Activated CD8-positive, alpha-beta T cell treated with anti-CD3 and anti-CD28 coated beads, Interleukin-2, amount 10 ng/mL, durations not matched to agents 7 days and 5 days (primary cell): ENCODE measurements around the gene GRM6. TPM values are rescaled to one million over a fixed set of nuclear protein-coding genes. Genes with fewer than 3 reads are reported as not detected.

Experiments
- ATAC-seq: fragments of 150-1000 bp; cut with Tn5 transposase; one replicate; pipeline ENCODE4 v1.10.0; 2021; ENCODE audit warnings: moderate library complexity
- CTCF ChIA-PET: fragments of 350-600 bp; sonication (Branson Sonifier 250); formaldehyde crosslinking; loops from one replicate; lab custom pipeline; 2021; ENCODE audit warnings: antibody characterized with exemption; lab: Charles Lee
- POLR2A ChIA-PET: fragments of 350-600 bp; sonication (Branson Sonifier 250); formaldehyde crosslinking; loops from one replicate; lab custom pipeline; 2021; ENCODE audit warnings: antibody characterized with exemption; lab: Charles Lee
- DNase-seq: peaks from one replicate; pipeline ENCODE4 v3.0.0-alpha.2; 2020
- H3K27ac Mint-ChIP-seq: one replicate; pipeline ENCODE4 v1.8.0; 2021; ENCODE audit warnings: mild to moderate bottlenecking, mixed read lengths
- H3K27me3 Mint-ChIP-seq: one replicate; pipeline ENCODE4 v1.8.0; 2021; ENCODE audit warnings: low read depth, mixed read lengths
- H3K36me3 Mint-ChIP-seq: one replicate; pipeline ENCODE4 v1.8.0; 2021; ENCODE audit warnings: low read depth, mixed read lengths
- H3K4me1 Mint-ChIP-seq: one replicate; pipeline ENCODE4 v1.8.0; 2021; ENCODE audit warnings: low read depth, mixed read lengths
- H3K4me3 Mint-ChIP-seq: one replicate; pipeline ENCODE4 v1.8.0; 2021; ENCODE audit warnings: mild to moderate bottlenecking, mixed read lengths
- H3K9me3 Mint-ChIP-seq: one replicate; pipeline ENCODE4 v1.8.0; 2022; ENCODE audit warnings: mixed read lengths; ENCODE audit not compliant: insufficient read depth
- total RNA-seq, 2 experiments: library from RNA; stranded (reverse); gene quantifications; one replicate each; pipeline ENCODE4 v1.2.3, GENCODE V29; 2021

GRM6 gene
- total RNA-seq, 2 experiments from 2014 or later, result not detected

DNA sequence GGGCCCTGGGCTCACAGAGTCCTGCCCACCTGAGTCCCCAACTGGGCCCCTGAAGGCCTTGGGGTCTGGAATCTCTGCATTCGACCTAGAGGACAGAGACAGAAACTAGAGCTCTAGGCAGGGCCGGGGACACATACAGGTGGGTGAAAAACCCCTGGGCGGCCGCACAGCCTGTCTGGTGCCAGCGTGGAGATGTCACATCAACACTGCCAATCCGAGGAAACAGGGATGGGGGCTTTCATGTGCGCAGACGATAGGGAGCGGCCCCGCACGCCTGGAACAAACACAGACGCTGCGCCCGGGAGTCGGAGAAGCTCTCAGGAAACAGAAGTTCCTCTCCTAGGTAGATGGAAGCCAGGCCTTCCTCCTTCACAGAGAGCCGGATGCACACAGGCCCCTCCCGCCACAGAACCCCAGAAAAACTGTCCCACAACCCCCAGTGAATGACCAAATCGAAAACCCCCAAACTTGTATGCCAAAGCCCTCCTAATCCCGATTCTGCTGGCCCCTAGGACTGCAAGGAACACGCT is 1.8 kb downstream of the GRM6 start:
- Mint-ChIP-seq H3K4me1 (no peaks in the 10 kb centered on the region), H3K4me3 (no peak overlapping the region), H3K9me3 (peaks cover 2% of the 10 kb centered on the region), H3K27me3 (peaks cover 25% of the 10 kb centered on the region), H3K27ac (no peak overlapping the region), H3K36me3 (peaks cover 2% of the 10 kb centered on the region)
- ChIA-PET POLR2A (no interaction called here), CTCF (no interaction called here)
- DNase-seq (no peak), ATAC-seq (no peak)

DNA sequence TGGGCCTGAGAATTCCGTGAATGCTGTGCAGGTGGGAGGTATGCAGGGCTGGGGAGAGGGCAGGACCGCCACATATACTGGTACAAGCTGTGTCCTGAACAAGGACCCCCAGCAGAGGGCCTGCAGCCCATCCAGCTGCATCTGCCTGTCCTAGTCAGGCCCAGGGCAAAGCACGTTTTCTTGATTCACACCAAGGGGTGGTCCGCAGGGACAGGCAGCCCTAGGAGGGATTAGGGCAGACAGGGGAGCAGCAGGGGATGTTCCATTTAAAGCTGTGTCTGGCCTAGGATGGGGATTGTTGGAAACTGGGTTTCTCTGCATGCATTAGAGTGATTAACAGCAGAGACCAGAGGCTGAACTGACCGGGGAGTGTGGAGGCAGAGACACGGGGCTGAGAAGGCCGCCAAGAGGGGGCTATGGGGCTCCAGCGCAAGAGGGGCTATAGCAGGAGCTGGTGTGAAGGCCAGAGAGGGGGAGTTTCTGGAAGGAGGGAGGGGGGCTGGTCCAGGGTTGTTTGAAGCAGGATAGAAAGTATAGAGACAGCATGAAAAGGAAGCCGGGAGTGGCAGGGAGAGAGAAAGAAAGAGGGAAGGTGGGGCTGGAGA is 2.7 kb downstream of the GRM6 start:
- CTCF ChIA-PET, result no interaction called here
- Mint-ChIP-seq H3K27me3 (peaks cover 25% of the 10 kb centered on the region), H3K27ac (no peak overlapping the region), H3K36me3 (peaks cover 2% of the 10 kb centered on the region), H3K4me3 (no peak overlapping the region), H3K4me1 (no peaks in the 10 kb centered on the region), H3K9me3 (peaks cover 3% of the 10 kb centered on the region)
- DNase-seq (no peak), ATAC-seq (no peak)
- POLR2A ChIA-PET, result no interaction called here

DNA sequence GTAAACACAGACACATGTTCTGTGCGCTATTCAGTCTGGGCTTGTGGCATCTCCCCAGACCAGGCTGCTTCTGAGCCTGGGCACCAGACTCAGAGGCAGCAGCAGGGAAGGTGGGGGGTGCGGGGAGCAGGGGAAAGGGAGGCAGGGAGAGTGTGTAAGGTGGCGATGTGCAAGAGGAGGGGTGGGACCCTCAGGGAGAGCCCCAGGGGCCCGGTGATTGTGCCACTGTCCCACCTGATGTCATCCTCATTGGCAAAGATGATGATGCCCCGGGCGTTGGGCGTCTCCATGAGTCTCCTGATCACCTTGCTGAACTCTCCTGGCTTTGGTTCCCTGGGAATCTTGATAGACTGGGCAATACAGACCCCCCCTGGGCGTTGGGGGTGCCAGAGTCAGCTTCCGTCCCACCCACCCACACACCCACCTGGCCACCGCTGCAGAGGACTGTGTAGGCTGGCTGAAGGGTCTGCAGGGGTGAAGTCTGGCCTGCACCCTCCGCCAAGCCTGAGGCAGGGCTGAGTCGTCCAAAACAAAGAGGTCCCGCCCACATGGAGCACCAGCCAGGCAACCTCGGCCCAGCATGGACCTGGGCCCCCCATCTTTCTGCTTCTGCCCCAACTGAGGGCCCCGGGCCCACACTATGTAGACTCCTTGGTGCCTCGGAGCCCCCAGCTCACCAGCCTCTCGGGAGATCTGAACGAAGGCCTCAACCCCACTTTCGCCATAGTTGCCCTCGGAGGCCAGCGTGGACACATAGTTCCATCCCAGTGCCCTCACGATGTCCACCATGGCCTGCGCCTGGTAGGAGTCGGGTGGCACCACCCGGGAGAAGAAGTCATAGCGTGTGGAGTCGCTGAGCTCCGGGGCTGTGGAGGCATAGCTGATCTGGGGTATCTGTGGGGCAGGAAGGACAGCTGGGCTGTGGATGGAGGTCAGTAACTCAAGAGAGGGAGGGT is 3.7 kb downstream of the GRM6 start:
- Mint-ChIP-seq H3K36me3 (peaks cover 2% of the 10 kb centered on the region), H3K4me3 (no peak overlapping the region), H3K27me3 (peaks cover 25% of the 10 kb centered on the region), H3K9me3 (peaks cover 8% of the 10 kb centered on the region), H3K4me1 (no peaks in the 10 kb centered on the region), H3K27ac (no peak overlapping the region)
- DNase-seq (no peak), ATAC-seq (no peak)
- POLR2A ChIA-PET, result no interaction called here
- CTCF ChIA-PET, result no interaction called here

DNA sequence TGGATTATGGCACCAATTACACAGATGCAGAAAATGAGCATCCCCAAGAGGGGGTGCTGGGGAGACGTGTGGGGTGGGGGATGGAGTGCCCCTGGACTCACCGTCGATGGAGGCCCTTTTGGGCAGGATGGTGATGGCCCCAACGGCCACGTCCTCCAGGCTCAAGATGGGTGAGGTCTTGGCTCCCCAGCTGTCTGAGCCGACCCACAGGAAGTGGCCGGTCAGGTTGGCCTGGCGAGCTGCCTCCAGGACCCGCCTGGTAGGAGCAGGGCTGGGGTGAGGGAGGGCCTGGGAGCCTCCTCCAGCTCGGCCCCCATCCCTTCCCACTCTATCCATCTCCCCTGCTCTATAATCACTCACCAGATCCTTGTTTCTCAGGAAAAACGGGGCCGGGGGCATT is 4.6 kb downstream of the GRM6 start:
- H3K4me3 Mint-ChIP-seq, result no peak overlapping the region
- peaks cover 21% of the 10 kb centered on the region for H3K27me3 Mint-ChIP-seq
- H3K4me1 Mint-ChIP-seq, result no peaks in the 10 kb centered on the region
- DNase-seq, result no peak
- POLR2A ChIA-PET, result no interaction called here
- H3K36me3 Mint-ChIP-seq, result peaks cover 2% of the 10 kb centered on the region
- no peak for ATAC-seq
- CTCF ChIA-PET, result no interaction called here
- peaks cover 8% of the 10 kb centered on the region for H3K9me3 Mint-ChIP-seq
- no peak overlapping the region for H3K27ac Mint-ChIP-seq

DNA sequence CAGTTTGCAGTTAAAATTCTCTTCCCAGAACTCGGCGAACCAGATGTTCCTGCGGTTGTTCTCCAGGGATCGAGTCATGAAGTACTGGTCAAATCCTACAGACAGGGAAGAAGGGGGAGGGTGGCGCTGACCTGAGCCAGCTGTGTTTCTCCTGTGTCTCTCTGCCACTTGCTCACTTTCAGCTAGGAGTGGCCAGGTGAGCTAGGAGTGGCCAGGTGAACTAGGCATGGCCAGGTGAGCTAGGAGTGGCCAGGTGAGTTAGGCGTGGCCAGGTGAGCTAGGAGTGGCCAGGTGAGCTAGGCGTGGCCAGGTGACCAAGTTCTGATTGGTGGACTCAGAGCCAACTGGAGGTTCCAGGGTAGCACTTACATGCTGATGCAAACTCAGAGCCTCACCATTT is 5.8 kb downstream of the GRM6 start:
- no peak overlapping the region for H3K4me3 Mint-ChIP-seq
- ChIA-PET POLR2A (no interaction called here), CTCF (no interaction called here)
- no peaks in the 10 kb centered on the region for H3K36me3 Mint-ChIP-seq
- DNase-seq, result no peak
- H3K4me1 Mint-ChIP-seq, result no peaks in the 10 kb centered on the region
- H3K27me3 Mint-ChIP-seq, result peaks cover 18% of the 10 kb centered on the region
- no peak overlapping the region for H3K27ac Mint-ChIP-seq
- H3K9me3 Mint-ChIP-seq, result peaks cover 8% of the 10 kb centered on the region
- no peak for ATAC-seq

DNA sequence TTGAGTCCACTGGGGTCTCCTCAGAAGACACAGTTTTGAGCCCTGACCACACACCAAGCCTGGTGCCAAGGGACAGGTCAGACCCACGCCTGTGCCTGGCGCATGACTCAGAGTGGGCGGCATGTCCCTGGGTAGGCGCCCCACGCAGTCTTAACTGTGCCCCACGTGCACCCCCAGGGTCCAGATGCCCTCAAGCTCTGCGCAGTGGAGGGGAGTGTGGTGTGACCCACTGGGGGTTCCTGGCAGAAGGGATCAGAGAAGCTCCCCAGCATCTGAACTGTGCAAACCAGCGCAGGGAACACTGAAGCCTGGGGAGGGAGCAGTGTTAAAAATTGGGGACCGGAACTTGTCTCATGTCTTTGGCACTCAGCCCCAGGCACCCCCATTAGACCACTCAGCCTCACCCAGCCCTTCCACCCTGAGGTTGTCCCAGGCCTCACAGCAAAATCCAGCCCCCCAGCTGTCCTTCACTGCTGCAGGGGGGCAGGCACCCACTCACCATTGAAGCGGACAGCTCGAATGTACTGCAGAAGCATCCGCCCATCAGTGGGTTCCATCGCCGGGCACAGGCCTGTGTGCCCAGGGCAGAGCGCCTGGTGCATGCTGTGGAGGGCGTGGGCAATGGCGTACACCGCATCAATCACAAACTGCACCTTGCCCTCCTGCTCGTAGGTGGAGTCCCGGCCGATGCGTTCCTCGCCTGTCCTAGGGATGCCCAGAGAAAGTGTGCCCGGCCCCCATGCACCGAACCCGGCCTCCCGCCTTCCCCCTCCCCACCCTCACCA is 6.5 kb downstream of the GRM6 start:
- no peaks in the 10 kb centered on the region for H3K36me3 Mint-ChIP-seq
- ATAC-seq (no peak), DNase-seq (no peak)
- peaks cover 8% of the 10 kb centered on the region for H3K9me3 Mint-ChIP-seq
- no peaks in the 10 kb centered on the region for H3K4me1 Mint-ChIP-seq
- H3K27me3 Mint-ChIP-seq, result peaks cover 13% of the 10 kb centered on the region
- CTCF ChIA-PET, result no interaction called here
- POLR2A ChIA-PET, result no interaction called here
- no peak overlapping the region for H3K4me3 Mint-ChIP-seq
- H3K27ac Mint-ChIP-seq, result no peak overlapping the region

DNA sequence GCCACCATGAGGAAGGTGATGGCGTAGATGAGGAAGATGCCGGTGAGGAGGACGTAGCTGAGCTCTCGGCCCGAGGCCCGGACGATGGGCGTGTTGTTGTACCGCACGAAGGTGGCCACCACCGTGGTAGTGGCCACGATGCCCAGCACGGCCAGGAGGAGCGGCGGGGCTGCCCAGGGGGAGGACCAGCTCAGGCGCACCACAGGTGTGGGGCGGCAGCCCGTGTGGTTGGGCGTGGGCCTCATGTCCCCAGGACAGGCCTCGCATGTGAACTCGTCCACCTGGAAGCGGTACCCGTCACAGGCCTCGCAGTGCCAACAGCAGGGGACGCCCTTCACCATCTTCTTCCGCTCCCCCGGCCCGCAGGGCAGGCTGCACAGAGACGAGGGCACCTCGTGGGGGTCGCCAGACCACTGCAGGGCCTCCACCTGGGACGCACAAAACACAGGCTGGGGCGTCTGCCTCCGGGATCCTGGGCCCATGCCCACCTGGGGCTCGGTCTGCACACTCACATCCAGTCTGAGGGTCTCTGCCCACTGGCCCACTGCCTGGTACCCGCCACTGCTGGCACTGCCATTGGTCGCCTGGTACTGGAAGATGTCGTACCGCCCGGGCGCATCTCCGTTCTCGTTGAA is 8.7 kb downstream of the GRM6 start:
- Mint-ChIP-seq H3K36me3 (peaks cover 2% of the 10 kb centered on the region), H3K9me3 (peaks cover 26% of the 10 kb centered on the region), H3K27ac (no peak overlapping the region), H3K27me3 (no peaks in the 10 kb centered on the region), H3K4me1 (no peaks in the 10 kb centered on the region), H3K4me3 (no peak overlapping the region)
- POLR2A ChIA-PET, result no interaction called here
- CTCF ChIA-PET, result no interaction called here
- DNase-seq (no peak), ATAC-seq (no peak)

DNA sequence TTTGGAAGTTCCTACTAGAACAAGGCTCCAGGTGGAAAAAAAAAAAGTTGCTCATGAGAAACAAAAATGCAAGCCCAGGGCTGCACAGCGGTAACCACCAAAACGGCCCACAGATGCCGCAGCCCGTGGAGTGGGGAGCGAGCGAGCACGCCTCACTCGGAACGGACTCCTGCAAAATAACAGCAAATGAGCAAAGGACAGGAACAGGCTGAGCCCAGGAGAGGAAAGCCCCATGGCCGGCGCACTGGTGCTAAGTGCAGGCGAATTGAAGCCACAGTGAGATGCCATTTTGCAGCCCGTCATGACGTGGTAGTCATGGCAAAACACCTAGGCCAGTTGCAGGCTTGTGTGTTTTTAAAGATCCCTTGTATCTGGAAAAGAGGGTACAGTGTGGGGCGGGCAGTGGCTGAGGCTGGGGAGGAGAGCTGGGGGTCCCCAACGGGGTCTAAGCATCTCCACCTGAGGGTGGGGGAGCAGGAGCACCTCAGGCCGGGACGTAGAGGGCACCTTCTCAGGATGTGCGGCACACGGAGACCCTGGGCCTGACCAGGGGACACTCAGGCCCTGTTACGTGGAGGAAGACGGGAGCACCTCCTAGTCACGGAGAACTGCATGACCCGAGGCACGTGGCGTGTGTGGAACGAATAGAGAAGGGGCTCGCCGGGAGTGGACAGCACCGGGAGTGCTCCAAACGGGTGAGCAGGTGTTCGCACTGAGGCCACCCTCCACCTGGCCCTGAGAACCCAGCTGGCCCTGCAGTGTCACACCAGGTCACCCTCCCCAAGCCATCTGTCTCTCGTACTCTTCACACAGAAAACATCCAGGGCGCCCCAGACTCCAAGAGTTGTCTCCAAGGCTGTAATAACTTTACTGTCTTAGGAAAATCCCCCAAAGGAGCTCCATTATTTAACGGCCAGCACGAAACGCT is 10.7 kb downstream of the GRM6 start:
- CTCF ChIA-PET, result no interaction called here
- ATAC-seq, result no peak
- no peak overlapping the region for H3K27ac Mint-ChIP-seq
- no peaks in the 10 kb centered on the region for H3K4me1 Mint-ChIP-seq
- H3K27me3 Mint-ChIP-seq, result no peaks in the 10 kb centered on the region
- POLR2A ChIA-PET, result no interaction called here
- no peak overlapping the region for H3K4me3 Mint-ChIP-seq
- H3K9me3 Mint-ChIP-seq, result peaks cover 34% of the 10 kb centered on the region
- peaks cover 3% of the 10 kb centered on the region for H3K36me3 Mint-ChIP-seq
- DNase-seq, result no peak

DNA sequence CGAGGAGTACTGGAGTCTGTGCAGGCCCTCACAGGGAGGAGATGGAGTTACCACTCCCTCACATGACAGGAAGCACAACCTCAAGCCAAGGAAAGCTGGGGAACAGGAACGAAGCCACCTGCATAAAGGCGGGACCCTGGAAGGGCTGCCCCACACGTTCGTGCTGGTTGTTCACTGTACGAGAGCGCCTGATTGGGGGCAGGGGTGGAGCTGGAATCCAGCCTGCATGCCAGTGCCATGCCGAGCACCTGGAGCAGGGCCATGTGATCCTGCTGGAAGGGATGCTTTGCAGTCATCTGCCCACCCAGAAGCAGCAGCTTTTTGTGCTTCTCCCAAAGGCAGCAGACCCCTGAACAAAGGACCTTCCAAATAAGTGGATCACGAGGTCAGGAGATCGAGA is 11.4 kb downstream of the GRM6 start:
- ChIA-PET CTCF (no interaction called here), POLR2A (no interaction called here)
- Mint-ChIP-seq H3K27ac (no peak overlapping the region), H3K4me3 (no peak overlapping the region), H3K36me3 (peaks cover 3% of the 10 kb centered on the region), H3K27me3 (no peaks in the 10 kb centered on the region), H3K4me1 (no peaks in the 10 kb centered on the region), H3K9me3 (peaks cover 38% of the 10 kb centered on the region)
- DNase-seq, result no peak
- no peak for ATAC-seq

DNA sequence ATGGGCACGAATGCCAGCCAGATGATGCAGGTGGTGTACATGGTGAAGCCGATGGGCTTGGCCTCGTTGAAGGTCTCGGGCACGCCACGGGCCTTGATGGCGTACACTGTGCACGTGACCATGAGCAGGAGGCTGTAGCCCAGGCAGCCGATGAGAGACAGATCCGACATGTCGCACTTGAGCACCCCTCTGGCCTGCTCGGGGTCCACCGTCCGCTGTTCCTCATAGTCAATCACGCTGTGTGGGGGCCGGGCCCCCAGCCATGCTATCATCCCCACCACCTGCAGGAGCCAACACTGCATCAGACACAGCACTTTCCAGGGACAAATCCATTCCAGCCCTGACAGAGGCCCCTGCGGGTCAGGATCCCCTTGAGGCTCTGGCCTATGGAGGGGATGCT is 12.2 kb downstream of the GRM6 start:
- CTCF ChIA-PET, result no interaction called here
- ATAC-seq, result no peak
- H3K4me3 Mint-ChIP-seq, result no peak overlapping the region

DNA sequence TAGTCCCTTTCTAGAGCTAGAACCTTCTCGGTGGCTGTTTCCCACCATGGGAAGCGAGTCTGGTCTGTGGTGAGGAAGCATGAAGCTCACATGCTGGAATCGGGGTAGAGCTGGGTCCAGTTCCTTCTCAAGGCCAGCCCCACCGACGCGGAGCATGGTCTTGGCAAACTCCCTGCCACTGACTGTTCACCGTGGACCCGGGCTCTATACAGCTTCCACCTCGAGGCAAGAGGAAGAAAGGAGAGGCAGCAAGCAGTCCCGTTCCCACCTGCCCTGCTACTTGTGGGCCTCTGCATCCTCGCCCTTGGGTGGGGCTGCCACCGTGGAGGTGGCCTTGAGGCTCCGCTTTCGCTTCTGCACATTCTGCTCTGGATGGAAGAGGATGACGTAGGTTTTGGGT is 13.7 kb downstream of the GRM6 start:
- no peaks in the 10 kb centered on the region for H3K4me1 Mint-ChIP-seq
- POLR2A ChIA-PET, result no interaction called here
- CTCF ChIA-PET, result no interaction called here
- H3K27me3 Mint-ChIP-seq, result no peaks in the 10 kb centered on the region
- DNase-seq, result no peak
- no peak for ATAC-seq
- H3K4me3 Mint-ChIP-seq, result no peak overlapping the region
- H3K27ac Mint-ChIP-seq, result no peak overlapping the region
- H3K36me3 Mint-ChIP-seq, result peaks cover 3% of the 10 kb centered on the region
- peaks cover 46% of the 10 kb centered on the region for H3K9me3 Mint-ChIP-seq

More for the DNA sequence above, 12.2 kb downstream of the GRM6 start:
- no peaks in the 10 kb centered on the region for H3K27me3 Mint-ChIP-seq
- peaks cover 46% of the 10 kb centered on the region for H3K9me3 Mint-ChIP-seq
- POLR2A ChIA-PET, result no interaction called here
- H3K4me1 Mint-ChIP-seq, result no peaks in the 10 kb centered on the region
- no peak overlapping the region for H3K27ac Mint-ChIP-seq
- DNase-seq, result no peak
- H3K36me3 Mint-ChIP-seq, result peaks cover 3% of the 10 kb centered on the region
